ENCODE data around the gene GPHA2.

Gene GPHA2

DNA sequence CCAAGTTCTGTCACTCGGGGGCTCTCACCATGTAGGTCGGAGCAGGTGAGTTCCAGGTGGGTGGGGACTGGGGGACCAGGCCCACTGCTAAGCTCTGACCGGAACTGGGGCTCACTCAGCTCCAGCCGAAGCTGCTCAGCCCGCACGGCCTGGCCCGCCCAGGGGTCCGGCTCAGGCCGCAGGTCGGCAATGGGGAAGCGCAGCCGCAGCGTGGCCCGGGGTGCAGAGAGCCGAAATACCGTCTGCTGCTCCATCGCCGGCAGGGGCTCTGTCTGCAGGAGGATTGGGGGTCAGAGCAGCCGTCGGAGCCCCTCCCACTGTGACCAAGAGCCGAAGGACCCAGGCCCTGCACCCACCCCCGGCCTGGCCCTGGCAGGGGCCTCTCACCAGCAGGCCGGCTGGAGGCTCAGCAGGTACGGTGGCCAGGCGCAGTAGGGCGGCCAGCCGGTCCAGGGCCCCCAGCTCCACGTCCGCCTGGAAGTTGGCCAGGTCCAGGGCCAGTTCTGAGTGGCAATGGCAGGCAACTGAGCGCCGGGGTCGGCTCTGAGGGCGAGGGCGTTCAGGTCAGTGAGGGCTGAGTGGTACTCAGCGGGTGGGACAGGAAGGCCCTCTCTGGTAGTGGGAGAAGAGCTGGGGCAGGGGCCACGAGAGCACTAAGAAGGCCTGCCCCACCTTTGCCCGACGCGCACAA lies 25.9 kb downstream of the GPHA2 start:
- no peak for DNase-seq

DNA sequence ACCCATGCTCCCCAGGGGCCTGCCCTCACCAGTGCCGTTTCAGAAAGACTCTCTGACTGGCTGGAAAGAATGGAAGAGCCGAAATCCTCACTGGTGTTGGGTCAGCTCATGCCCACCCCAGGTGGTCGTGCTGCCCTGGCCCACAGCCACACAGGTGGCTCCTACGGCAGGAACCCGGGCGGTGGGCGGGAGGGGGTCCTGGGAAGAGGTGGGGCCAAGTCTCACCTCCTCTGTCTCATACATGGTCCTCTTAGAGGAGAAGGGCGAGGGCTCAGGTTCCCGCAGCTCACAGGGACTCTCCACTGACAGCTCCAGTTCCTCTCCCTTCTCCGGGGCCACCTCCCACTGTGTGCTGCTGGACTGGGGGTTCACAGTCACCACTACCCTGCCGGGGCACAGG lies 26.9 kb downstream of the GPHA2 start:
- no peak for DNase-seq

DNA sequence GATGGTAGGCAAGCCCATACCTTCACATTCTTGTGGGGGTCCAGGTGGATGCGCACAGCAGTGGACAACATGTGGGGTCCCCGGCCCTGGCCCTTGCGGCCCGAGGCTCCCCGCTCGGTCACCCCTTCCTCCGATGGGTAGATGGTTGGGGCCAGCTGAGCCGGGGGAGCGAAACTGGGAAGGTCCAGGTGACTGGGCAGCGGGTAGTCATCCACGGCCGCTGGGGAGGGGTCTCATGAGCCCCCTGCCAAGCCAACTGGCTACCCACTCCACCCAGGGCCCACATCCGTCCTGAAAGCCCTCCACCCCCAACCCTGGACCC lies 29.4 kb downstream of the GPHA2 start:
- no peak for DNase-seq

DNA sequence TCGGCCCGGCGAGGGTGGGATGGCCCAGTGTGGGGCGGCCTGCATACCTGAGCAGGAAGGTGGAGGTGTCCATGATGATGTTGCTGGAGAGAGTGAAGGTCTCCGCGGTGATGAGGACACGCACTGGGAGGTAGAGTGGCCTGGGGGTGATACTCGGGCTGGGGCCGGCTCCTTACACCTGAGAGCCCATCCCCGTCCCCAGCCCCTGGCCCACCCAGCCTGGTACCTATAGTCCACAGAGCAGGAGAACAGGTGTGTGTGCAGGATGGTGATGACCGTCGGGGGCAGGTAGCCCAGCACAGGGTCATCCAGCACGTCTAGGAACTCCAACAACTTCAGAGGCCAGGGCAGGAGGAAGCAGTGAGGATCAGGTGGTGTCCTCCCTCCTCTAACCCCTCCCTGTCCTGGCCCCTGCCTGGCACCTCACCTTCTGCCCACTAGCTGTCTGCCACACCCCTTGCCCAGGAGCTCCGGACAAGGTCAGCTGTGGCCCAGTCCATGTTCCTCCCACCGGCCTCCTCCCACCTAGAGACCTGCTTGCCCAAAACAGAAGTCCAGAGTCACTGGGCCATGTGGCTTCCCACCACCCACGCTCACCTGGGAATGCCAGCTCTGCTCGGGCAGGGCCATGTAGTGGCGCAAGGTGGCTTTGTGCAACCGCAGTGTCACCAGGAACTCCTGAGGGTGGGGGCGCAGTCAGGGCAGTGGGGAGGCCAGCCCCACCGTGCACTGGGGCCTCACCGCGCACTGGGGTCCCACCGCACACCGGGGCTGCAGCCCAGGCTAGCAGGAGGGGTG lies 30.0 kb downstream of the GPHA2 start:
- DNase-seq, result no peak

DNA sequence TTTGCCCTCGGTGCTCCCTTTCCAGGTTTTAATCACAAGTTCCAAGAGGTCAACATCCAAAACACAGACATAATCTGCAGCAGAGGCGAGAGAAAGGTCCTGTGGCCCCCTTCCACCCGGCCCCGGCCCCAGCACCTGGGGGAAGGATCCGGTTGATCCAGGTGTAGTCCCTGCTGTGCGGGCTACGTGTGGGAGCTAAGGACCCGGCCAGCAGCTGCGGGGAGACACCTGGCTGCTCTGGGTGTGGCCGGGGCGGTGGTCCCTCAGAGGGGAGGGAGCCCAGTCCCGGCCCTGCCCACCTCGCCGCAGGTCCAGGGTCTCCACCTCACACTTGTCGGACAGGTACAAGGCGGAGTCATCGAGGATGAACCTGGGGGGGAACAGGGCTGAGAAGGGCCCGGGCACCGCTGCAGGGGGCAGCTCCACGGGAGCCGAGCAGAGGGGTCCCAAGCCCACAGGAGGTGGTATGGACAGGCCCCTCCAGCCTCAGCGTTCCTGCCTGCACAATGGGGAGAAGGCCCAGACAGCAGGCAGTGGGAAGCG lies 32.3 kb downstream of the GPHA2 start:
- DNase-seq, result no peak

DNA sequence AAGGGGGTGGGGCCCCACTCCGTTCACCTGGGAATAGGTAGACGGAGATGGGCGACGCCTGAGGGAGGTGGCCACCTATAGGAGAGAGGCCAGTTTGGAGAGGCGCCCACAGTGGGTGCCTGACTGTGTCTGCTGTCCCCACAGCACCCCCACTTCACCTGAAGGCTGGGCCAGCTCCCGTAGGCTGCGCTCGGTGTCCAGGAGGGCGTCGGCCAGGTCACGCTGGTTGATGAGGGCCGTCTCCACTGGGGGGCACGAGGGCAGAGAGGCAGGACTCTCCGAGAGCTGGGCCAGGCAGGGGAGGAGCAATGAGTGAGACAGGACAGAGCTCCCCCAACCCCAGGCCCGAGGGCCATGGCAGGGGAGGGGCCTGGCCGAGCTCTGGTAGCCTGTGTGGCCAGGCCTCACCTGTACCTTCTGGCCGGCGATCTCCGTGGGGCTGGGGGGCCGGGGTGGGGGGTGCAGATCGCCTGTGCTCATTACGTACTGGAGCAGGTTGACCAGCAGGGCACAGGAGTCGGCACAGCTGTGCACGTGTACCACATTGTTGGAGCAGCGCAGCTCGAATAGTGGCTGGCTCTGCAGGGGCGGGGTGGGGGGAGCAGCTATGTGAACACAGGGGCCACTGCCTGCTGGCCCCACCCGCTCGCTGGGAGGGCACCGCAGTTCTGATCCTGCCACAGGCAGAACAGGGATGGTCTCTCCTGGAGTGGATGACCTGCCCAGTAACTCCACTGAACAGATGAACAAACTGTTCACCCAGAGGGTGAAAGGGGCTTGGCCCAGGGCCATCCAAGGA lies 33.4 kb downstream of the GPHA2 start:
- no peak for DNase-seq

DNA sequence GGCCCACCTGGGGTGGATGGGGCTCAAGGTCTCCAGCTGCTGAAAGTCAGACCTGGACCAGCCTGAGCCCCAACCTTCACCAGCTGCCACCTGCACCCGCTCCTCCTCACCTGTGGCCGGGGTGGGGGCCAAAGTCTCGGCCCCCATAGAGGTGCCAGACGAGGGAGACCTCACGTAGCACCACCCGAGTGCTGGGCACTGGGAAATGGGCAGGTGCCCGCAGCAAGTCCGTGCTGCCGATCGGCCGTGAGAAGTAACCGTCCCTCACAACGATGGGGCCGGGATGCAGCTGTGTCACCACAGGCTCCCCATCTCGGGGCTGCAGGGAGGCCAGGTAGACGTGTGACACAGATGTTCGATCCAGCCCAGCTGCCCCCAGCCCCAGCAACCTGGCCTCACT lies 34.9 kb downstream of the GPHA2 start:
- DNase-seq, result no peak

DNA sequence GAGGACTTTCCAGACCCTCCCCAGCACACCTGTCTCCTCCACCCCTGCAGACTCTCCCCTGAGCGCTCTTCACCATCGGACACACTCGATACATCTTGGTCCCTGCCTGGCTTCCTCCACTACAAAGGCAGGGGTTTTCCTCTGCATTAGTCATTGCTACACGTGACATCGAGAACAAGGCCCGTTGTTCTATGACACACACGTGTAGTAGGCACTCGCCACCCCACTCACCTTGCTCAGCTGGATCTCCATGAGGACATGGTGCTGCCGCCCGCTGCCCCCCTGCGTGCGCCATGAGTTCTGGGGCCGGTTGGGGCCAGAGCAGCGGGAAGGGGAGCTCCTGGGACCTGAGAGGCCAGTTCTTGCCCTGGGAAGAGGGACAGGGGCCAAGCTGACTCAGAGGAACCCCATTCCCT lies 35.4 kb downstream of the GPHA2 start:
- peak; percentile 77 for DNase-seq

DNA sequence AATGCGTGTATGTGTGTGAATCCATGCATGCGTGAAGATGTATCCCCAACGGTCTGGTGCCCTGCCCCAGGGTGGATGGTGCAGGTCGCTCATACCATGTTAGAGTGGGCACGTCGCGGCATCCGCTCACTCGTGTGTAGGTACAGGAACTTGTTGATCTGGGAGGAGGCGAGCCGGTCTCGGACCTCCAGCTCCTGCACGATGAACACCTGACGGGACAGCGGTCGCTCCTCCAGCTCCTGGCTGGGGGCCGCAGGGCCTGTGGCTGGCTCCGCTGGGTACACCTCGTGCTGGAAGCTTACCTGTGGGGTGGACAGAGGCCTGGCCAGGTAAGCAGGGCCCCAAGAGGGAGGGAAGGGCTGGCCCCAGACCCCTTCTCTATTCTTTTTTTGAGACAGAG lies 37.2 kb downstream of the GPHA2 start:
- DNase-seq, result no peak

DNA sequence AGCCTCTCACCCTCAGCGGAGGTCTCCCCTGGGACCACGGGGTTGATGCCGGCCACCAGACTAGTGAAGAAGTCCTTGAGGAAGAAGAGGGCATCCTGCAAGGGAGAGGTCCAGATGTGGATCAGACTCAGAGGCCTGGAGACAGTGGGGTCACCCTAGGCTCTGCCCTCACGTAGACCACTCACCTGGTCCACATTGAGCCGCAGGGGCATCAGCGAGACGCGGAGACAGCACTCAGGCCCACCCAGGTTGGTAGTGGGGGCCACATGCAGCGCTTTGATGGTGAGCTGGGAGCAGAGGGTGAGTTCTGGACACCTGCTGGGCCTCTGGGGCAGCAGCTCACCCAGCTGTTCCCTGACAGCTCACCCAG lies 37.6 kb downstream of the GPHA2 start:
- DNase-seq, result no peak

DNA sequence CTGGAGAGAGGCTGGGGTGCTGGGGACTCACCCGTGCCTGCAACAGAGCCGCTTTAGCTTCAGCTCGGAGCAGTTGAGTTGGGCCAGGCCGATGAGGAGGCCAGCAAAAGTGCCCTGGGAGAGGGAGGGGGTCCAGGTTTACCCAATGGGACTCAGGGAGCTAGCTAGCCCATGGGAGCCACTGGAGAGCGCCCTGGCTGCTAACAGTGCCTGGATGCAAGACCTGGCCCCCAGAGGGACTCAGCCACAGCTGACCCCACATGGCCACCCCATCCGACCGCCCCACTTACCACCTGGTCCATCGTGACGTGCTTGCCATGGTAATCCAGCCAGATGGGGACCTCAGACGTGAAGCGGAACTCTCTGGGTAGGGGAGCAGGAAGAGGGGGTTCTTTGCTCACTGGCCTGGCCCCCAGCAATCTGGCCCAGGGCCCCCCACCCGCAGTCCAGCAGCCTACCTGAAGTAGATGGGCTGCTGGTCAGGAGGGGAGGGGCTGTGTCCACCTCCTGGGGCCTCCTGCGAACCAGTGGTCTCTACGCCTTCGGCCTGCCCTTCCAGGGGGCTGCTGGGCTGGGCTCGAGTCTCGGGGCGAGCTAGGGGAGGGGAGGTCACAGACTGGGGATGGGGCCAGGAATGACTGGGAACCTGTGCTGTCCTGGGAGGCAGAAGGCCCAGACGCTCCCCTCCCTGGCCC lies 38.2 kb downstream of the GPHA2 start:
- no peak for DNase-seq

DNA sequence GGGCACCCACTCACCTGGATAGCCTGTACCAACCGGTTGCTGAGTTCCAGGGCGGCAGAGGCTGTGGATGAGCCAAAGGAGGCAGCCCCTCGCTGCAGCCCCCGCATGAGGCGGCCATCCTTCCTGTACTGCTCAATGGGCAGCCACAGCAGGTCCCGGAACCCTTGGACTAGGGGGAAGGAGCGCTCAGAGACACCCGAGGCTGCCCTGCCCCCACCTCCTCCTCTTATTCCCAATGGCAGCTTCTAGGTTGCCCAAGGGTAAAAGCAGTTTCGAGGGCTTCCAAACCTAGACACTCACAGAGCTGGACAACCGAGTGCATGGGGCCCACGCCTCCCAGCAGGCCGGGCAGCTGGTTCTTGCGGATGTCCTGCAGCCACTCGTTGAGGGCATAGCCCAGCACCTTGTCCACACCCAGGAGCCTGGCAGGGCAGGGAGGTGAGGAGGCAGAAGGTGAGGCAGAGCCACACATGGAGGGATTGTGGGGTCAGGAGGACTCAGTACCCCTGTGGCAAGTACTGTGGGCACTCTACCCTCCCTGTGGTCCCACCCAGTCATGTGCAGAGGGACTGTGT lies 39.2 kb downstream of the GPHA2 start:
- no peak for DNase-seq

DNA sequence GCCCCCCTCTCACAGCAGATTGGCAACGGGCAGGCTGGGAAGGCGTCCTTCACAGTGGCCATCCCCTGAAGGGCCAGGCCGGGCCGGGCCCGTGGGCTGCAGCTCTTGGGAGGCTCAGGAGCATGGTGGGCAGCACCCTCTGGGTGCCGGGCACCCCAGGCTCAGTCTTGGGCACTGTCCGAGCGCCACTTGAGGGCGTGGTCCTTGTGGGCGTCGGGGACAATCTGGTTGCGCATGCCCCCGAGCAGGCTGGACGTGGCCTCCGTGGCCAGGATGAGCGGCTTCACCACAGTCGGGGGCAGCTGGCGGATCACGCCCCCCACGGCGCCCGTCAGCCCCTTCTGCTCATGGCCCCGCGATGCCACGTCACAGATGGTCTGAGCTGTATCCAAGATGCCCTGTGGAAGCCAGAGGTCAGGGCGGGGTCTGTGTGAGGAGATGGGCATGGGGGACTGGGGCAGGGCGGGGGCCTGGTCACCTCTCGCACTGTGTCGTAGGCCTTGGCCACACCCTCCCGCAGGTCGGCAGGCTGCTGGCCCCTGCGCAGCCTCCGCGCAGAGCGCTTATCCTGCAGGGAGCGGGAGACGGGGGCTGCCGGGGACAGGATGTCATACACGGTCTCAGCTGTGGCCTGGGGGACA lies 40.8 kb downstream of the GPHA2 start:
- DNase-seq, result no peak

DNA sequence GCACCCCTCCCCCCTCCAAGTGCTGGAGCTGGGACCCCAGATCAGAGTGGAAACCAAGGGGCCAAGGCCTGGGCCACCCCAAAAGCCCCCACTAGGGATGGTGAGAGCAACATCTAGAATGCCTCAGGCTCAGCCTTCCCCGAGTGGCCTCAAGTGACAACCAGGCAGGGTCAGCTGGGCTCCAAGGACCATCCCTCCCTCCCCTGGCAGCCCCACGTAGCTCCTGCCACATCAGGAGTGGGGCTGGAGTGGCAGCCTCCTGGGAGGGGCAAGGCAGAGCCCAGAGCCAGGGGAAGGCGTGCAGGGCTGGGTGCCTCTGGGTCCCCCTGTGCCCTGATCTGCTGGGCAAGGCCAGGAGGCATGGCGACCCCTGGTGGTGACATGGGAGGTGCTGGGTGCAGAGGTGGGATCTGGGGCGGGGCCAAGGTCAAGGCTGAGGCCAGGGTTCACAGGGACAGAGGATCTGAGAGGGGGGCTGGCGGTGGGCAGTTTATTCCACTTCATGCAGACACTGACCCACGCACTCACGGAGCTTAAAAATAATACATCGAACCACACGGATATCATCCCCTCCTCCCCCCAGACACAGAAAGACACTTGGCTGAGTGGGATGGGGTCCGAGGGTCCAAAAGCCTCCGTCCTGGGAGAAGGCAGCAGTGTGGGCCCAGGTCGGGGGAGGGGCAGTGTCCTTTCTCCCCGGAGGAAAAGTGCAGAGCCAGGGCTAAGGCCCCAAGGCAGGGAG lies 41.5 kb downstream of the GPHA2 start:
- DNase-seq, result peak; percentile 95

DNA sequence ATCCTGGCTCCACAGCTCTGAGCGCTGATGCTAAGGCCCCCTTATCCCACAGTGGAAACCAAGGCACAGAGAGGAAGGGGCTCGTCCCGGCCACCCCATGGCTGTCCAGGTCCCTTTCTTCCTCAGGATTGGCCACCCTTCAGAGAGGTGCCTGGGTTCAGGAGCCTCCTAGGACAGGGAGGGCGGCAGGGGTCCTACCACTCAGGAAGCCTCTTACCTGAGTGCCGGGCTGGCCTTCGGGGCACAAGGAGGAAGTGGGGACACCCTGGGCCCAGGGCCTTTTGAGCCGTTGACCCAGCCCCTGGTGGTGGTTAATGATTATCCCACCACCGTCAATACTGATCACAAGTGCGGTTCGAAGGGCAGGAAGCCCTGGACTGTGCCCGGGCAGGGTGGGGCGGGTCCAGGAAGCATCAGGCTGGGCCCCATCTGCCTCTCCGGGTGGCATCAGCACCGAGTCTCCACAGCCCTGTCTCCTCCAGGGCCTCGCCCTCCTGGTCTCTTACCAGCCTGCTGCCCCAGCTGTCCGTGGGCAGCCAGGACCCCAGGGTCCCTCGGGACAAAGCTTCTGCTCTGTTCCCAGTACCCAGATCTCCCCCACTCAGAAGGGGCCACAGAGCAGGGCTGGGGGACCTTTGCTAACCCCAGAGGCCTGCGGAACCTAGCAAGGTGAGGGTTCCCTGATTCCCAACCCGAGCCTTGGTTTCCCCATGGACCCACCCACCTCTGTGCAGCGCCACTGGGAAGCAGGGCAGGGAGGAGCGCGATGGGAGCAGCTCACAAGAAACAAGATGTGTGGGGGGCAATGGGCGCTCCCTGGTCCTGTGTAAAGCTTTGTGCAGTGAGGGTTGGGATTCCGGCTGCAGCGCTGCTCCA lies 42.3 kb downstream of the GPHA2 start:
- no peak for DNase-seq

DNA sequence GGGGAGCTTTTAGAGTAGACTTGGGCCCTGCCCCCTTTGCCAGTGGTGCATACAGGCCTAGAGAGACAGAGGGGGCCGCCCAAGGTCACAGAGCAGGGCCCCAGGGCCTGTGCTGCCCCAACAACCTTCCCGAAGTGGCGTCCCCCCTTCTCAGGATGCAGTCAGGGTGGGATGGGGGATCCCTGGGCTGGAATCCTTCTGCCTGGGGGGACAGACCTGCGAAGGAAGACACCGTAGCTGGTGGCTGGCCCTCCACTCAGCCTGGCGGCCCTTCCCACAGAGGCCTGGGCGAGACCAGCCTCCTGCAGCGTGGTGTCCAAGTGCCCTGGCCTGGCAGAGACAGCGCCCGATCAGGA lies 42.9 kb downstream of the GPHA2 start:
- DNase-seq, result no peak

DNA sequence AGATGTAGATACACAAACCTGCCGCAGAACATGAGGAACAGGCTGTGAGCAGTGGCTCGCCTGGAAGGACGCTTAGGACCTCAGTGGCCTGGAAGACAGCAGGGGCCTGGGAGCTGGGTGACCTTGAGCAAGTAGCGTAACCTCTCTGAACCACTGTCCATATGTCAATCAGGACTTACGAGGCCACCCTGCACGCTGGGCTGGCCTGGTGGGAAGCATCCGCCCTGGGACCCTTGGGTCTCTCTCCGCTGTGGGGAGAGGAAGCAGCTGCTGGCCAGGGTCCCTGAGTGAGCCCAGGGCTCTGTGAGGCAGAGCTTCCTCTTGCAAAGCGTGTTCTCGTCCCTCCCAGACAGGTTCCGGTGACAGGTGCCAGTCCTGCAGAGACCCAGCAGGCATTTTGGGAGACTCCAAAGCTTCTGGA lies 43.3 kb downstream of the GPHA2 start:
- DNase-seq, result no peak

DNA sequence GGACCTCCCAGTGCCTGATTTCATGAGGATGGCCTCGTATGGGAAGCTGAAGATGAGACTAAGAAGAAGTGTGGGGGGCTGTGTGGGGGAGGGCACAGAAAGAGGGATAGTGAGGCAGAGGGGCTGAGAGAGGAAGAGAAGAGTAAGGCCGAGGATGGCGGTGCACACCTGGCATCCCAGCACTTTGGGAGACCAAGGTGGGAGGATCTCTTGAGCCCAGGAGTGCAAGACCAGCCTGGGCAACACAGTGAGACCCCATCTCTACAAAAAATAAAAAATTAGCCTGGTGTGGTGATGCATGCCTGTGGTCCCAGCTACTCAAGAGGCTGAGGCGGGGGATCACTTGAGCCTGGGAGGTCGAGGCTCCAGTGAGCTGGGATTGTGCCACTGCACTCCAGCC lies 43.8 kb downstream of the GPHA2 start:
- no peak for DNase-seq

DNA sequence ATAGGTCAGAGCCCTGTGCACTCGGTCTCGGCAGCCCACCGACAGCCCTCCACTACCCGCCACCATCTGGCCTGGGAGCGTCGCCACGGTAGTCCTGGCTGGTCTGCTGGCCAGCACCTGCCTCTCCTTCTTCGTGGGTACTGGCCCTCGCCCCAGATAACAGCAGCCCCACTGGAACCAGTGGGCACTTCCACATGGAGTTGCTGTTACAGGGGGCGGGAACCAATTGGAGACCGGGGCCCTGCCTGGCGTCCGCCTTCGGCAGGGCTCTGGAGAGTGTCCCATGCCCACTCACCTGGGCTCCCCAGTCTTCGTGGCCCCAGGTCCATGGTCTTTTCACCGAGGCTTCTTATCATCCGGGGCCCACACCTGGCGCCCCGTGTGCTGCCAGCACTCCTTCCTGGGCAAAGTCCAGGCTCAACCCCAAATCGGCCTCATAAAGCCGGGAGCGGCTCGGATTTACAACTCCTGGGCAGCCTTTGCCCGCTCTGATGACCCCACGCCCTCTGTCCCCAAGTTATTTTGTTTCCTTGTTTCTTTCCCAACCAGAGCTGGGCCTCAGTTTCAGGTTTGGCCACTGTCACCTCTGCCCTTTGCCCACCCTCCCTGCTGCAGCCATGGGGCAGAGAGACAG lies 44.4 kb downstream of the GPHA2 start:
- no peak for DNase-seq

DNA sequence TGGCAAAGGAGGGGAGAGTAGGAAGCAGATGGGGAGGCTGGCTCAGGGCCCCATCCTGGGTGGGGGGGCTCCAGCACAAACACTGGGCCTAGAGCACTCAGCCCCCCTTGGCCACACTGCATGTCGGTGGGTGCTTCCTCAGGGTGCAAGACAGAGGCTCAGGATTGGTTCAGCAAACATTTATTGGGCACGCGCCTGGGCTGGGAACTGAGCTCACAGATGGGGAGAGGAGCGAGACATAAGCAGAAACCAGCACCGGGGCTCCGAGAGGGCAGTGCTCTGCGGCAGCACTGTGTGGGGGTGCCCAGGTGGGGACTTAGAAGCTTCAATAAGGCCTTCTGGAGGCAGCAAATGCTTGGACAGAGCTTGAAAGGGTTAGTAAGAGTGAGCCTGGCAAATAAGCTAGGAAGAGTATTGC lies 45.2 kb downstream of the GPHA2 start:
- no peak for DNase-seq

Data from activated CD4-positive, alpha-beta T cell treated with anti-CD3 and anti-CD28 coated beads for 48 hours (primary cell).